ENCODE data around the gene MFAP4.

DNA sequence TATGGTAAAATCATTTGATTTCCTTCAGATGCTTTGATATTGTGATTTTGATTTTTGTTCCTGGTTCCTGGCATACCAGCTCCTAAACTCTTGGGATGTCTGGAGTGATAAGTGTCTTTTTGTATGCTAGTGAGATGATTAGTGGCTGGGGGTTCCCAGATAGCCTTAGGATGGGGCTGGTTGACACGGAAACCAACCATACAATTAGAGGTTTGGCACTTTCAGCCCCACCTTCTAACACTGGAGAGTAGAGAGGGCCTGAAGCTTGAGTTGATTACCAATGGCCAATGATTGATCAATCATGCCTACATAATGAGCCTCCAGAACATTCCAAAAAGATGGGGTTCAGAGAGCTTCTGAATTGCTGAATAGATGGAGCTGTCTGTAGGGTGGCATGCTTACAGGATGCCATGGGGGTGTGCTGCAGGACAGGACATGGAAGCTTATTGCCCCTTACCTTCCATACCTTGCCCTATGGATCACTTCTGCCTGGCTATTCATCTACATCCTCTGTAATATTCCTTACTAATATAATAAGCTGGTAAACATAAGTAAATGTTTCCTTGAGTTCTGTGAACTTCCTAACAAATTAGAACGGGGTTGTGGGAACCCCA, 46.8 kb upstream of the MFAP4 start:
- TF ChIP-seq, protein P1, sequence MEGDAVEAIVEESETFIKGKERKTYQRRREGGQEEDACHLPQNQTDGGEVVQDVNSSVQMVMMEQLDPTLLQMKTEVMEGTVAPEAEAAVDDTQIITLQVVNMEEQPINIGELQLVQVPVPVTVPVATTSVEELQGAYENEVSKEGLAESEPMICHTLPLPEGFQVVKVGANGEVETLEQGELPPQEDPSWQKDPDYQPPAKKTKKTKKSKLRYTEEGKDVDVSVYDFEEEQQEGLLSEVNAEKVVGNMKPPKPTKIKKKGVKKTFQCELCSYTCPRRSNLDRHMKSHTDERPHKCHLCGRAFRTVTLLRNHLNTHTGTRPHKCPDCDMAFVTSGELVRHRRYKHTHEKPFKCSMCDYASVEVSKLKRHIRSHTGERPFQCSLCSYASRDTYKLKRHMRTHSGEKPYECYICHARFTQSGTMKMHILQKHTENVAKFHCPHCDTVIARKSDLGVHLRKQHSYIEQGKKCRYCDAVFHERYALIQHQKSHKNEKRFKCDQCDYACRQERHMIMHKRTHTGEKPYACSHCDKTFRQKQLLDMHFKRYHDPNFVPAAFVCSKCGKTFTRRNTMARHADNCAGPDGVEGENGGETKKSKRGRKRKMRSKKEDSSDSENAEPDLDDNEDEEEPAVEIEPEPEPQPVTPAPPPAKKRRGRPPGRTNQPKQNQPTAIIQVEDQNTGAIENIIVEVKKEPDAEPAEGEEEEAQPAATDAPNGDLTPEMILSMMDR (IDR thresholded peaks at IDR 0.05; ENCODE audit: insufficient read depth, low read length, poor library complexity, severe bottlenecking): no peak
- no peak for TF ChIP-seq EZH2phosphoT487 (conservative IDR thresholded peaks at IDR 0.05; ENCODE audit: low read length)
